Raji (cell line): Measurements from ENCODE around the gene ADARB1.

Experiments used
- POLR2A ChIP-seq: IDR thresholded peaks from 2 replicates; pipeline ENCODE4 v1.6.1; 2011; ENCODE audit warnings: low read depth, low read length, control low read depth; ENCODE audit not compliant: insufficient read depth

ADARB1 gene

DNA sequence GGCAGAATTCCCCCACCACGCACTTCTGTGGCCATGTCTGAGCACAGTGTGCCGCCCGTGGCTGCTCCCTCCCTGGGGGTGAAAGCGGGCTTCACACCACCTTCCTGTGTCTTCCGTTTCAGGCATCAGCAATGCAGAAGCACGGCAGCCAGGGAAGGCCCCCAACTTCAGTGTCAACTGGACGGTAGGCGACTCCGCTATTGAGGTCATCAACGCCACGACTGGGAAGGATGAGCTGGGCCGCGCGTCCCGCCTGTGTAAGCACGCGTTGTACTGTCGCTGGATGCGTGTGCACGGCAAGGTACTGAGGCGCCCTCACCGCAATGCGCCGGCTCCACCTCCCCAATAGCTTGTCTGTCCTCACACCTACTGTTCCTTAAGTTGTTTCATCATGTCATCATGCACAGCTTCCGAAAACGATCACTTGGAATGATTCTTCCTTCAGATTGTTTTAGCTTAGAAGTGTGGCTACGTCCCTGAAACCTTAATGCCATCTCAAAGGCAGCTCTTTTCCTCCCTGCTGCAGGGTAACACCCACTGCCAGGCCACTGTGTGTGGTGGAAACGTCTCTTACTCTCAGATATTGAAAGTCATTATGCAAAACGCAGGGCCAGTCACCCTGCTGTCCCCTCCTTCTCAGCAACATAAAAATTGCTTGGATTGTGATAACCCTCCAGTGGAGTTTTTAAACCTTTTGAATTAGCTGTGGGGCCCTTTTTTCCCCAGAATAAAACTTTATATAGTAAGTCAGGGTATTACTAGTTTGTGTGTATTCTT is 146.5 kb downstream of the ADARB1 start:
- no peak for TF ChIP-seq POLR2A

DNA sequence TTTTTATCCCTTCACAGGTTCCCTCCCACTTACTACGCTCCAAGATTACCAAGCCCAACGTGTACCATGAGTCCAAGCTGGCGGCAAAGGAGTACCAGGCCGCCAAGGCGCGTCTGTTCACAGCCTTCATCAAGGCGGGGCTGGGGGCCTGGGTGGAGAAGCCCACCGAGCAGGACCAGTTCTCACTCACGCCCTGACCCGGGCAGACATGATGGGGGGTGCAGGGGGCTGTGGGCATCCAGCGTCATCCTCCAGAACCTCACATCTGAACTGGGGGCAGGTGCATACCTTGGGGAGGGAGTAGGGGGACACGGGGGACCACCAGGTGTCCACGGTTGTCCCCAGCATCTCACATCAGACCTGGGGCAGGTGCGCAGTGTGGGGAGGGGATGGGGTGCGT is 147.6 kb downstream of the ADARB1 start:
- no peak for TF ChIP-seq POLR2A

DNA sequence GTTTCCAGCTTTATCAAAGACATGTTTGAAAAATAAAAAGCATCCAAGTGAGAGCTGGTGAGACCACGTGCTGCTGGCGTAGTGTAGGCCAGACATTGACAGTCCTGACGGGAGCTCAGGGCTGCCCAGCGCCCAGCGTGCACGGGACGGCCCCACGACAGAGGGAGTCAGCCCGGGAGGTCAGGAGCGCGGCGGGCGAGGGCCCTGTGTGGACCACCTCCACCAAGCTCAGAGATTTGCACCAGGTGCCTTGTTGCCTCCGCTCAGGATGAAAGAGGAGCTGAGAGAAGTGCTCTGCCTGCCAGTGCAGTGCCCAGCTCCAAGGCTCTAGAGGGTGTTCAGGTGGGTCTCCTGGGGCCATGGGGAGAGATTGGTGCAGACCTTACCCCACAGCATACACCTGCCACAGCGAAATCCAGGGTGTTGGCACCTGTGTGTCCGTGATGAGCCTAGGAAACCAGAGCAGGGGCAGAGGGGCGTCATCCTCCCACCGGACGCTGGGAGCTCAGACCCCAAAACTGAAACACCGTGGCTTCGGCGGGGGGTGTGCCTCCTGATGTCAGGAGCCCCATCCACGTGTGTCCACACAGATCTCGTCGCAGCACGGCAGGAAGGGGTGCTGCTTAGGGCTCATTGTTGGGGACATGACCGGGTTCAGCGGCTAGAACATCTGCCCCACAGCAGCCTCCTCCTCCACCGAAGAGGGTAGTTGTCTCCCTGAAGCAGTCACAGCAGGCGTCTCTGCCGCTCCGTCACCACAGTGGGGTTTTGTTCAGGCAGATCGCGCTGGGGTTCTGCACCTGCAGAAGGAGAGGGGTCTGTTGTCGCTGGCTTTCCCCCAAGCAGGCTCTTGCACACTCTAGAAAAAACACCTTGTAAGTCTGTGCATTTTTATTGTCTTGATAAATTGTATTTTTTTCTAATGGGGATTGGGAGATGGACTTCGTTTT is 149.1 kb downstream of the ADARB1 start:
- TF ChIP-seq POLR2A, result no peak

DNA sequence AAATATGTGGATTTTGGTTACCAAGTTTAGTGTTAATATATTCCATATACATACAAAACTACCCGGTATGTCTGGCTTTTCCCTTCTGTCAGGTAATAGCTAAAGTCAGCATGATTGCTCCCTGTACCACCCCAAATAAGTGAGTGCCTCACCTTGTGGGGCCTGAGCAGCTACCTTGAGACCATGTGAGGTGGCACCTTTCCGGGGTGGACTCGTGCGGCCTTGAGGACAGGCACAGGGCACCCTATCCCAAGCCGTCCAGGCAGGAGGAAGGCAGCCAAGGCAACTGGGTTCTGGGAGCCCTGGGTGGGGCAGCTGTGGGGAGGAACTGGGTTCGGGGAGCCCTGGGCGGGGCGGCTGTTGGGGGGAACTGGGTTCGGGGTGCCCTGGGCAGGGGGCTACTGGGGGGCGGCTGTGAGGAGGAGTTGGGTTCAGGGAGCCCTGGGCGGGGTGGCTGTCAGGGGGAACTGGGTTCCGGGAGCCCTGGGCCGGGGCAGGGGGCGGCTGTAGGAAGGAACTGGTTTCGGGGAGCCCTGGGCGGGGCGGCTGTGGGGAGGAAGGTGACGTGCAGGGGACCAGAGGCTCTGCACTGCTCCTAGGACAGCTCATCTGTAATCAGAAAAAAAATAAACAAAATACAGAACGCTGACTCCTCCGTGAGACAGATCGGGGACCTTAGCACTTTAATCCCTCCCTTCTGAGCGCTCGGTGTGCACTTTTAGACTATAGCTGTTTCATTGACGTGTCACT is 150.0 kb downstream of the ADARB1 start:
- TF ChIP-seq POLR2A, result no peak

DNA sequence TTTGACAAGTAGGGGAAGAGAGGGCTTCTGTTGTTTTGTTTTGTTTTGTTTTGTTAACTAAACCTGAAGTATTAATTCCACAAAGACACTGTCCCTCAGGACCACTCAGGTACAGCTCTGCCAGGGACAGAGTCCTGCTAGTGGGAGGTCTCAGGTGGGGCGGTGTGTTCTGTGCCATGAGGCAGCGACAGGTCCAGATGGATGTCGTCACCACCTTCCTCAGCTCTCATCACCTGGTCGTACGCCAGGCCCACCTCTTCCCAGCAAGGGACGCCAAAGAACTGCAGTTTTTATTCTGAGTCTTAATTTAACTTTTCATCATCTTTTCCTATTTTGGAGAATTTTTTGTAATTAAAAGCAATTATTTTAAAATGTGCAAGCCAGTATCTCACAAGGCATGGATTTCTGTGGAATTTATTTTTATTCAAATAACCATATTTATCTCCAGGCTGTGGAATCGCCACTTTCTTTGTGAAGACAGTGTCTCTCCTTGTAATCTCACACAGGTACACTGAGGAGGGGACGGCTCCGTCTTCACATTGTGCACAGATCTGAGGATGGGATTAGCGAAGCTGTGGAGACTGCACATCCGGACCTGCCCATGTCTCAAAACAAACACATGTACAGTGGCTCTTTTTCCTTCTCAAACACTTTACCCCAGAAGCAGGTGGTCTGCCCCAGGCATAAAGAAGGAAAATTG is 150.8 kb downstream of the ADARB1 start:
- TF ChIP-seq POLR2A, result no peak

DNA sequence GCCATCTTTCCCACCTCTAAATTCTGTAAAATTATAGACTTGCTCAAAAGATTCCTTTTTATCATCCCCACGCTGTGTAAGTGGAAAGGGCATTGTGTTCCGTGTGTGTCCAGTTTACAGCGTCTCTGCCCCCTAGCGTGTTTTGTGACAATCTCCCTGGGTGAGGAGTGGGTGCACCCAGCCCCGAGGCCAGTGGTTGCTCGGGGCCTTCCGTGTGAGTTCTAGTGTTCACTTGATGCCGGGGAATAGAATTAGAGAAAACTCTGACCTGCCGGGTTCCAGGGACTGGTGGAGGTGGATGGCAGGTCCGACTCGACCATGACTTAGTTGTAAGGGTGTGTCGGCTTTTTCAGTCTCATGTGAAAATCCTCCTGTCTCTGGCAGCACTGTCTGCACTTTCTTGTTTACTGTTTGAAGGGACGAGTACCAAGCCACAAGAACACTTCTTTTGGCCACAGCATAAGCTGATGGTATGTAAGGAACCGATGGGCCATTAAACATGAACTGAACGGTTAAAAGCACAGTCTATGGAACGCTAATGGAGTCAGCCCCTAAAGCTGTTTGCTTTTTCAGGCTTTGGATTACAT is 151.5 kb downstream of the ADARB1 start:
- TF ChIP-seq POLR2A, result no peak

DNA sequence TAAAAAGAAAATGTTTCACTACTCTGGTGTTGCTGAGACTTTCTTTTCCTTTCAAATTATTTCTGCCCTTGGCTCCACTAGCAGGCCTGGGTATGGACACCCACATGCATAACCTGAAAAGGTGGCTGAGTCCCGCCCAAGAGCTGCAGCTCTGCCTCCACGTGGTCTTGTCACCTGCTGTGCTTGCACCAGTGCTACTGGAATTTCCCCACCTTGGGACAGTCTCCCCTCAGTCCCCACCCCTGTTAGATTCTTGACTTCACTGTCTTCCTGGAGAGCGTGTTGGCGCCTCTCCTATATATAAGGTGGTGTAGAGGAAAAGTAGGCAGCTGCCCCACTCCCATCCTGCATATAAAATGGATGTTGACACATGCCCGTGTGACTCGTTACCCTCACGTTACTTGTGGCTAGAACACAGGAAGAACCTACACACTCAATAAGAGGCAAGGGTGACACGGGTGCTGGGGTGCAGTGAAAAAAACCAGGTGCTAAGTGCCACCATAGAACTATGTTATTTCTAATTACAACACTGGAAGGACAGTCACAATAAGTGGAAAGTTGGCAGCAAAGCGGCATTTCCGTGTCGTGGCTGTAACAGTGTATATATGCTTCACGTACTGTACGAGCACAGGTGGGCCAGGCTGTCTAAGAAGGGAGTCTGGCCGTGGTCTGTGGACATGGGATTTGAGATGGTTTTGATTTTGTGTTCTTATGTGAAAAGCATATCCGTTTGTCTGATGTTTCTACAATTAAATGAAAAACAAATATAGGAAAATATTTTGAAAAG is 152.4 kb downstream of the ADARB1 start:
- TF ChIP-seq POLR2A, result no peak

DNA sequence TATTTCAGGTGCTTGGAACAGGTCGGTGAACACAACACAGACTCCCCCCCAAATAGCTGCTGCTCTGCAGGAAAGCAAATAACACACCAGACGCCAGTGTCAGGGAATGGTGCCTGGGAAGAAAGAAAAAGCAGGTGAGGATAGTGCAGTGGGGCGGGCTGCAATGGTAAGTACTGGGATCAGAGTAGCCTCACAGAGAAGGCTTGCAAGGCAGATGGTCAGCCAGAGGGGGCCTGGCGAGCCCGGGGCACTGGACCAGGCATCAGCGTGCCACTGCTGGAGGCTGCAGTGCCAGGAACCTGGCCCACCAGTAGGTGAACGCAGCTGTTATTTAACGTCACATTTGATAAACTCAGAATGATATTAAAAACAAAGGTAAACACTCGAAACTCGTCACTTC is 153.4 kb downstream of the ADARB1 start:
- no peak for TF ChIP-seq POLR2A

DNA sequence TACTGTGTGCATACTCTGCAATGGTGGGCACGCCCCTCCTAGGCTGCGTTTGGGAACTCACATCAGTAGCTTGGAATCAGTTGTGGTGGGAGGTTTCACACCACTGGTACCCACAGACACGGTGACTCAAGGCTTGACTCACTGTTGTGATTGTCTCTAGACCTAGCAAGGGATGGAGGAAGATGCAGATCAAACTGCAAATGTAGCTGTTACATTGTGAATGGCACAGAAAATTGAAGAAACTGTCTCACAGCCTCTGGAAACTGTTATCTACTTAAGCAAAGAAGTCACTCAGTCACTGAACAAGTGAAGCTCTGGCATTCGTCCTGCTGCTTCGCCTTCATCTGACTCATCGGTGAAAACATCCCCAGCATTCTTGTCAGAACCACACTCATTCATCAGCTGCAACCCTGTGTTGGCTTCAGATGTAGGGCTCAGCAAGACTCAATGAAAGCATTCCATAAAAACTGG is 153.8 kb downstream of the ADARB1 start:
- TF ChIP-seq POLR2A, result no peak

DNA sequence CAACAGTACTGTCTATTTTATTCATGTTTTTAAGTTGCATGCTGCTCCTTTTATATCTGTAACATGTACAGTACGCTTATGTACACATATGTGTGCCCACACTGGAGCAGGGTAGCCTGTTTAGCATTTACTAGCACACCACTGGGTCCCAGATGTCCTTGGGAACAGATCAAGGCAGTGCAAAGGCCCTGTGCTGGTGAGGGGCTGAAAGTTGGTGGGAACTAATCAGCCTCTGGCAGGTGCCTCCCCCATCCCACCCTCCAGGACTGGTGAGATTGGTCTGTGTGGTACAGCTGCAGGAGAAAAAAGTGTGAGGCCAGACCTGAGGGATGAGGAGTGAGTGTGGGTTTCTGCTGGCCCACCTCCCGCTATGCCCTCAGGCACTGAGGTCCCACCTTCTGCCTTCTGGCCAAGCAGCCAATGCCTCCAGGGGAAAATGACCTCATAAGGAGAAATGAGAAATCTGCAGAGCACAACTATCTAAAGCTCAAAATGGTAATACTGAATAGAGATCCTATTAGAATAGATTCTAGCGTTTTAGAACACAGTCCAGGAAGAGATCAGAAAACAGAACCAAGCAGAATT is 154.4 kb downstream of the ADARB1 start:
- TF ChIP-seq POLR2A, result no peak

DNA sequence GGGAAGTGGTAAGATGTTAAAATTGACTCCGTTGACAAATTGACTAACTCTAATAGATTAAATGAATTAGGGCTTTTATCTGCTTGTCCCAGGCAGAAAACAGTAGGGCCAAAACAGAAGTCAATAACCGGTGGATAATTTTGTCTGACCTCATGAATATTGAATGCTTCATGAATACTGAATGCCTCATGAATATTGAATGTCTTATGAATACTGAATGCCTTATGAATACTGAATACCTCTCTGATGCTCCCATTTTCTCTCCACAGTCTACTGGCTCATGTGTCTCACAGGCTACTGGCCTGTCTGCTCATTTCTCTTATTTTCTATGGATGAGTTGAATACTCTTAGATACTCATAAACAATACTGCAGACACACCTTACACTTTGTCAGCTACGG is 157.3 kb downstream of the ADARB1 start:
- TF ChIP-seq POLR2A, result no peak

DNA sequence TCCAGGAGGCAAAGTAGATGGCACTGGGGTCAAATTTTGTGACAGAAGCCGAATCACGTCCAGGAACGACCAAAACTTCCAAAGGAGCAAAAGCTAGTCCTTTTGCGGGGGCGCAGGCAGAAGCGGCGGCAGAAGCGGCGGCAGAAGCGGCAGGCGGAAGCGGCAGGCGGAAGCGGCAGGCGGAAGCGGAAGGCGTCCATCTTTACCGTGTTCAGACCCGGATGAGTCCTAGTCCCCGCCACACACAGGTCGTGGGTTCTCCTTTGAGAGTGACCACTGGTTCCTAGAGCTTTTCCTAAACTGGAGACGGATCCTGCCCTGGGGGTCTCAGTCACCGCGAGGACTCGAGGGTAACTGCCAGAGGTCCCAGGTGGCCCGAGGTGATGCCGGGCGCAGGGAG is 159.7 kb downstream of the ADARB1 start:
- no peak for TF ChIP-seq POLR2A

DNA sequence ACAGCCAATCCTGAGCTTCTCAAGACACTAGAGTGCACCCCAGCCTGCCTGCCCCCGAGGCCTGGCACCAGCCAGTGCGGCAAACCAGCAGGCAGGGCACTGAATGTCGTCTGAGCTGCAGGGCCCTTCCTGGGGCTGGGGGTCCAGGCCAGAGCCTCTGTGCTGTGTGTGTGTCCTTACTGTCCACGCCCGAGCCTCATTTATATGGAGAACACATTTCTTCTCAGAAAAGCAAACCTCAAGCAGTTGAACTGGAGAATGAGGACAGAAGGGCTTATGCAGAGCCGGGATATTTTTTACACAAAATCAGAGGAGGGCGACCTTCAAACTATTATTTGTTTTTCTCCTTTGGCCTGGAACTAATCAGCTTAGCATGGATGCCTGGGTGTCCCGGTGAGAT is 160.6 kb downstream of the ADARB1 start:
- no peak for TF ChIP-seq POLR2A
